ENCODE measurements around the gene NPAT. TPM values are rescaled to one million over a fixed set of nuclear protein-coding genes. Genes with fewer than 3 reads are reported as not detected.

Gene NPAT
- total and polyA plus RNA-seq, 9 of the 15 experiments (the other 6 are each of a cell fraction or from before 2014, with no cell fraction given) = 8.8 to 30.0 (median 22.1) TPM

DNA sequence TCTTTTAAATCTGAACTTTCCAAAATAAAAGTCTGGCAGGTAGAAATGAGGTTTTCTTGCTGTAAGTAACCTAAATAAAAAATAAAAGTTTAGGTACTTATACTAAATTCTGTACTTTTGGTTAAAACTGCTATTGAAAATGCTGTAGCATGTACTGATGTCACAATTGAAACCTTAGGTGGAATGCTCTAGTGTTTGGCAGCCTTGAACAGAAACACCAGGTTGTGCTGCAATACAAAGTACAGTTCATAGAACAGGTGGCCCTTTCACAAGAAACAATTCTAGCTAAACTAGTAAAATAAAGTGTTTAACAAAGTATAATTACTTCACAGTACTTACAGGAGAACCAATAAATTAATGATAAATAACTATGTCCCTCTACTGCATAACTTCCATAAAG lies 25.1 kb downstream of the NPAT start:
- no TSS peak for BruUV-seq (replicated peaks)
- ChIA-PET POLR2A (no interaction called here), CTCF (ENCODE audit: low intra/inter-chr PET ratio) (no interaction called here)
- Histone ChIP-seq H3K4me2 (ENCODE audit: insufficient read depth, low read length) (no peak overlapping the region), H3K27ac (ENCODE audit: extremely low read depth, low read depth, low read length) (no peak overlapping the region), H3K9me3 (replicated peaks; ENCODE audit: control insufficient read depth, insufficient read depth, low read depth, low read length) (no peaks in the 10 kb centered on the region), H3K9ac (ENCODE audit: insufficient read depth in 1 of 2, low read depth in 2 of 2, low read length in 2 of 2) (no peak overlapping the region), H2AFZ (ENCODE audit: low read depth, low read length) (no peak overlapping the region), H3K36me3 (ENCODE audit: control insufficient read depth, insufficient read depth, low read length) (peaks cover 71% of the 10 kb centered on the region), H3K27me3 (ENCODE audit: control insufficient read depth in 2 of 2, insufficient read depth in 2 of 2, low read length in 2 of 2) (no peaks in the 10 kb centered on the region), H3K79me2 (ENCODE audit: control insufficient read depth, insufficient read depth, low read length) (peaks cover 61% of the 10 kb centered on the region), H4K20me1 (replicated peaks; ENCODE audit: control insufficient read depth, insufficient read depth, low read length) (peaks cover 10% of the 10 kb centered on the region; the same call in 1 of the 2 replicates), H3K9me1 (ENCODE audit: control insufficient read depth, insufficient read depth, low read length) (no peaks in the 10 kb centered on the region), H3K4me3 (no peak overlapping the region), H3K4me1 (replicated peaks in 1 of 2; ENCODE audit: control insufficient read depth in 2 of 2, insufficient read depth in 2 of 2, low read length in 2 of 2) (peaks cover 8 to 25% of the 10 kb centered on the region in 2 experiments)
- intact Hi-C loops (cut with micrococcal nuclease) = no loop called here
- in situ Hi-C loops (cut with MboI) = no loop called here
- 0 out of 2 replicates have a peak, but pooled peaks have one; percentile 24 for TF ChIP-seq MYNN (IDR thresholded peaks at IDR 0.05)
- TF ChIP-seq MYNN (CRISPR knock-in tag; IDR thresholded peaks at IDR 0.05) = no peak
- no peak for TF ChIP-seq SMAD3 (CRISPR knock-in tag; conservative IDR thresholded peaks at IDR 0.05)
- no peak for TF ChIP-seq ZBTB26 (CRISPR knock-in tag; IDR thresholded peaks at IDR 0.05)
- FAIRE-seq (no peak), DNase-seq (ENCODE audit: extremely low read depth in 1 of 4, low spot score in 3 of 4) (no peak), ATAC-seq (no peak)

GRCh38 chr11:108196901-108197300 lies 25.5 kb downstream of the NPAT start:
- DNase-seq (ENCODE audit: extremely low read depth in 1 of 4, low spot score in 3 of 4) (no peak), FAIRE-seq (no peak), ATAC-seq (no peak)
- no peaks in the 10 kb centered on the region for H3K27me3 ChIP-seq (ENCODE audit: control insufficient read depth in 2 of 2, insufficient read depth in 2 of 2, low read length in 2 of 2)
- peaks cover 10% of the 10 kb centered on the region; the same call in 1 of the 2 replicates for H4K20me1 ChIP-seq (replicated peaks; ENCODE audit: control insufficient read depth, insufficient read depth, low read length)
- CTCF ChIA-PET (ENCODE audit: low intra/inter-chr PET ratio) = no interaction called here
- H3K27ac ChIP-seq (ENCODE audit: extremely low read depth, low read depth, low read length) = no peak overlapping the region
- no peak overlapping the region for H3K9ac ChIP-seq (ENCODE audit: insufficient read depth in 1 of 2, low read depth in 2 of 2, low read length in 2 of 2)
- no peaks in the 10 kb centered on the region for H3K9me1 ChIP-seq (ENCODE audit: control insufficient read depth, insufficient read depth, low read length)
- peaks cover 57% of the 10 kb centered on the region for H3K79me2 ChIP-seq (ENCODE audit: control insufficient read depth, insufficient read depth, low read length)
- POLR2A ChIA-PET = no interaction called here
- WGBS (ENCODE audit: insufficient coverage, low coverage, missing lambda C conversion rate) = 95% methylated on average over 3 of the region's 3 CpGs
- in situ Hi-C loops (cut with MboI) (no loop called here), intact Hi-C loops (cut with micrococcal nuclease) (no loop called here)
- H3K36me3 ChIP-seq (ENCODE audit: control insufficient read depth, insufficient read depth, low read length) = peaks cover 74% of the 10 kb centered on the region
- H2AFZ ChIP-seq (ENCODE audit: low read depth, low read length) = no peak overlapping the region
- no peak overlapping the region for H3K4me2 ChIP-seq (ENCODE audit: insufficient read depth, low read length)
- H3K9me3 ChIP-seq (replicated peaks; ENCODE audit: control insufficient read depth, insufficient read depth, low read depth, low read length) = no peaks in the 10 kb centered on the region
- no peak overlapping the region for H3K4me3 ChIP-seq
- H3K4me1 ChIP-seq (replicated peaks in 1 of 2; ENCODE audit: control insufficient read depth in 2 of 2, insufficient read depth in 2 of 2, low read length in 2 of 2) = peaks cover 8 to 25% of the 10 kb centered on the region in 2 experiments
- BruUV-seq (replicated peaks) = no TSS peak
- TF ChIP-seq MECOM (CRISPR knock-in tag; IDR thresholded peaks at IDR 0.05) (no peak), TRIM28 (IDR thresholded peaks at IDR 0.05) (no peak)

Data from K562 (cell line).